Stimulated activated CD8-positive, alpha-beta memory T cell treated with anti-CD3 and anti-CD28 coated beads, Interleukin-4, amount 100 ng/mL, for 48 hours (primary cell): ENCODE measurements around the gene ELF3.
"Not testable (repeated sequence)": the region's sequence is repeated elsewhere in the genome, so short reads cannot be mapped to it uniquely, and the experiment has no call there.

Experiments used
- DNase-seq: peaks from one replicate; pipeline ENCODE4 v3.0.0-alpha.2; 2020

Gene ELF3

GRCh38 chr1:202036595-202037387 is 26.4 kb downstream of the ELF3 start:
- no peak for DNase-seq

- DNase-seq = no peak
Measured at GRCh38 chr1:202037706-202038296, 27.4 kb downstream of the ELF3 start.

GRCh38 chr1:202038688-202039346 is 28.4 kb downstream of the ELF3 start:
- no peak for DNase-seq

GRCh38 chr1:202045705-202046104 is 35.3 kb downstream of the ELF3 start:
- DNase-seq = no peak

GRCh38 chr1:202046227-202046626 is 35.8 kb downstream of the ELF3 start:
- no peak for DNase-seq

GRCh38 chr1:202046748-202047708 is 36.6 kb downstream of the ELF3 start:
- no peak for DNase-seq

GRCh38 chr1:202047977-202048376 is 37.6 kb downstream of the ELF3 start:
- no peak for DNase-seq

GRCh38 chr1:202049129-202049528 is 38.7 kb downstream of the ELF3 start:
- DNase-seq = no peak

- no peak for DNase-seq
Measured at GRCh38 chr1:202054094-202054493, 43.7 kb downstream of the ELF3 start.

- not testable (repeated sequence) for DNase-seq
Measured at GRCh38 chr1:202054673-202055072, 44.3 kb downstream of the ELF3 start.

- DNase-seq = no peak
Measured at GRCh38 chr1:202056644-202057334, 46.4 kb downstream of the ELF3 start.

GRCh38 chr1:202057335-202057704 is 46.9 kb downstream of the ELF3 start:
- DNase-seq = not testable (repeated sequence)

GRCh38 chr1:202058001-202058908 is 47.9 kb downstream of the ELF3 start:
- DNase-seq = no peak

- no peak for DNase-seq
Measured at GRCh38 chr1:202061055-202061454, 50.7 kb downstream of the ELF3 start.

GRCh38 chr1:202061787-202062186 is 51.4 kb downstream of the ELF3 start:
- DNase-seq = not testable (repeated sequence)

- DNase-seq = not testable (repeated sequence)
Measured at GRCh38 chr1:202062636-202063035, 52.2 kb downstream of the ELF3 start.

- DNase-seq = no peak
Measured at GRCh38 chr1:202063093-202063492, 52.7 kb downstream of the ELF3 start.

GRCh38 chr1:202064889-202065312 is 54.5 kb downstream of the ELF3 start:
- not testable (repeated sequence) for DNase-seq
